Measurements from ENCODE around the gene PDE4B.
"Not testable (repeated sequence)": the region's sequence is repeated elsewhere in the genome, so short reads cannot be mapped to it uniquely, and the experiment has no call there.

Gene PDE4B

GRCh38 chr1:66095190-66095589 is 302.5 kb downstream of the PDE4B start:
- no peak for DNase-seq
- intact Hi-C loops (cut with DNase I) = no loop called here

- DNase-seq; intact Hi-C loops (cut with DNase I): not testable (repeated sequence)
Measured at GRCh38 chr1:66100959-66101358, 308.3 kb downstream of the PDE4B start.

- DNase-seq; intact Hi-C loops (cut with DNase I): not testable (repeated sequence)
Measured at GRCh38 chr1:66104076-66104475, 311.4 kb downstream of the PDE4B start.

GRCh38 chr1:66108624-66109023 is 315.9 kb downstream of the PDE4B start:
- intact Hi-C loops (cut with DNase I) = no loop called here
- DNase-seq = no peak

GRCh38 chr1:66112744-66113400 is 320.2 kb downstream of the PDE4B start:
- DNase-seq = no peak

GRCh38 chr1:66119148-66119547 is 326.5 kb downstream of the PDE4B start:
- intact Hi-C loops (cut with DNase I) = no loop called here
- no peak for DNase-seq

More at GRCh38 chr1:66112744-66113400, 320.2 kb downstream of the PDE4B start:
- intact Hi-C loops (cut with DNase I) = no loop called here

- no peak for DNase-seq
- intact Hi-C loops (cut with DNase I) = no loop called here
Measured at GRCh38 chr1:66124670-66125069, 332.0 kb downstream of the PDE4B start.

GRCh38 chr1:66128641-66129040 is 335.9 kb downstream of the PDE4B start:
- DNase-seq; intact Hi-C loops (cut with DNase I): not testable (repeated sequence)

- DNase-seq = no peak
- intact Hi-C loops (cut with DNase I) = no loop called here
Measured at GRCh38 chr1:66132324-66132723, 339.6 kb downstream of the PDE4B start.

GRCh38 chr1:66134004-66134403 is 341.3 kb downstream of the PDE4B start:
- intact Hi-C loops (cut with DNase I) = no loop called here

GRCh38 chr1:66135161-66135560 is 342.5 kb downstream of the PDE4B start:
- no peak for DNase-seq
- intact Hi-C loops (cut with DNase I) = no loop called here

More at GRCh38 chr1:66134004-66134403, 341.3 kb downstream of the PDE4B start:
- no peak for DNase-seq

GRCh38 chr1:66136423-66136822 is 343.7 kb downstream of the PDE4B start:
- DNase-seq; intact Hi-C loops (cut with DNase I): not testable (repeated sequence)

- intact Hi-C loops (cut with DNase I) = no loop called here
- DNase-seq = no peak
Measured at GRCh38 chr1:66137235-66137634, 344.5 kb downstream of the PDE4B start.

- no peak for DNase-seq
- intact Hi-C loops (cut with DNase I) = no loop called here
Measured at GRCh38 chr1:66138613-66139012, 345.9 kb downstream of the PDE4B start.

GRCh38 chr1:66140072-66140471 is 347.4 kb downstream of the PDE4B start:
- intact Hi-C loops (cut with DNase I) = no loop called here
- DNase-seq = peak in 1 of 10 donors; percentile 66

GRCh38 chr1:66143651-66144050 is 351.0 kb downstream of the PDE4B start:
- DNase-seq = no peak
- intact Hi-C loops (cut with DNase I) = no loop called here

- intact Hi-C loops (cut with DNase I) = no loop called here
- no peak for DNase-seq
Measured at GRCh38 chr1:66147226-66147835, 354.6 kb downstream of the PDE4B start.

- intact Hi-C loops (cut with DNase I) = no loop called here
- no peak for DNase-seq
Measured at GRCh38 chr1:66152034-66152433, 359.3 kb downstream of the PDE4B start.

- DNase-seq = no peak
- intact Hi-C loops (cut with DNase I) = no loop called here
Measured at GRCh38 chr1:66154394-66154793, 361.7 kb downstream of the PDE4B start.

- DNase-seq = no peak
- intact Hi-C loops (cut with DNase I) = no loop called here
Measured at GRCh38 chr1:66156144-66156543, 363.4 kb downstream of the PDE4B start.

GRCh38 chr1:66159800-66160199 is 367.1 kb downstream of the PDE4B start:
- no peak for DNase-seq
- intact Hi-C loops (cut with DNase I) = no loop called here

GRCh38 chr1:66160719-66161118 is 368.0 kb downstream of the PDE4B start:
- intact Hi-C loops (cut with DNase I) = no loop called here
- no peak for DNase-seq

Data from posterior cingulate gyrus (tissue), 11 donors.